LHCN-M2 (cell line): ENCODE data around the gene AGXT. TPM values are rescaled to one million over a fixed set of nuclear protein-coding genes. Genes with fewer than 3 reads are reported as not detected.

Experiments
- DNase-seq: peaks from one replicate; pipeline ENCODE4 v3.0.0-alpha.2; 2012; ENCODE audit warnings: low read depth
- total RNA-seq: library from RNA; depleted of rRNA; stranded (reverse); fragments of >200 nt; gene quantifications from 2 replicates; pipeline ENCODE4 v1.2.3, GENCODE V29; 2014

Gene AGXT
- total RNA-seq, 1 experiment from 2014 or later: not detected

GRCh38 chr2:240914645-240915525 lies 46.3 kb downstream of the AGXT start:
- no peak for DNase-seq

- DNase-seq: no peak
These were observed 47.1 kb downstream of the AGXT start for GRCh38 chr2:240915526-240916341.

GRCh38 chr2:240916571-240917008 lies 48.0 kb downstream of the AGXT start:
- peak; percentile 77 for DNase-seq

- no peak for DNase-seq
These were observed 48.5 kb downstream of the AGXT start for GRCh38 chr2:240917009-240917683.

GRCh38 chr2:240917684-240918257 lies 49.1 kb downstream of the AGXT start:
- DNase-seq: no peak

- DNase-seq: no peak
These were observed 49.9 kb downstream of the AGXT start for GRCh38 chr2:240918258-240919091.

- no peak for DNase-seq
These were observed 50.6 kb downstream of the AGXT start for GRCh38 chr2:240919161-240919781.

GRCh38 chr2:240919786-240920782 lies 51.5 kb downstream of the AGXT start:
- DNase-seq: no peak

GRCh38 chr2:240920783-240921231 lies 52.2 kb downstream of the AGXT start:
- peak; percentile 32 for DNase-seq

GRCh38 chr2:240921311-240921994 lies 52.8 kb downstream of the AGXT start:
- DNase-seq: peak; percentile 96

GRCh38 chr2:240921995-240922244 lies 53.3 kb downstream of the AGXT start:
- DNase-seq: no peak

- DNase-seq: peak; percentile 28
These were observed 53.8 kb downstream of the AGXT start for GRCh38 chr2:240922245-240922981.

- no peak for DNase-seq
These were observed 54.4 kb downstream of the AGXT start for GRCh38 chr2:240922982-240923537.

GRCh38 chr2:240925191-240925567 lies 56.6 kb downstream of the AGXT start:
- no peak for DNase-seq

- no peak for DNase-seq
These were observed 57.2 kb downstream of the AGXT start for GRCh38 chr2:240925568-240926515.
